WERI-Rb-1 (cell line): ENCODE data around the gene ZBTB34.
A peak's percentile ranks its signal among the peaks of the same experiment; 100 is the strongest.

ENCODE experiments used
- DNase-seq: peaks from one replicate; pipeline ENCODE4 v3.0.0-alpha.2; 2020
- H3K27ac ChIP-seq: fragments of 250-450 bp; sonication (Bioruptor Pico); 2 replicates; pipeline ENCODE4 v1.5.1; 2020; ENCODE audit warnings: mild to moderate bottlenecking, moderate library complexity
- H3K27me3 ChIP-seq: fragments of 250-450 bp; sonication (Bioruptor Pico); 2 replicates; pipeline ENCODE4 v1.5.1; 2021; ENCODE audit warnings: mild to moderate bottlenecking, low read depth, moderate library complexity; ENCODE audit not compliant: insufficient read depth, severe bottlenecking
- H3K36me3 ChIP-seq: fragments of 250-450 bp; sonication (Bioruptor Pico); 2 replicates; pipeline ENCODE4 v1.5.1; 2020; ENCODE audit warnings: mild to moderate bottlenecking, moderate library complexity
- H3K4me3 ChIP-seq: 2 replicates; pipeline ENCODE4 v1.5.1; 2011; ENCODE audit warnings: low read depth, mild to moderate bottlenecking, control low read depth, low read length
- H3K9me3 ChIP-seq: fragments of 250-450 bp; sonication (Bioruptor Pico); 2 replicates; pipeline ENCODE4 v1.5.1; 2021; ENCODE audit warnings: mild to moderate bottlenecking, moderate library complexity; ENCODE audit not compliant: severe bottlenecking
- TF ChIP-seq, protein P1 (sequence below): IDR thresholded peaks from 2 replicates; pipeline ENCODE4 v1.5.1; 2011; ENCODE audit warnings: low read depth, mild to moderate bottlenecking, control low read depth, inconsistent platforms, low read length

The ZBTB34 gene

DNA sequence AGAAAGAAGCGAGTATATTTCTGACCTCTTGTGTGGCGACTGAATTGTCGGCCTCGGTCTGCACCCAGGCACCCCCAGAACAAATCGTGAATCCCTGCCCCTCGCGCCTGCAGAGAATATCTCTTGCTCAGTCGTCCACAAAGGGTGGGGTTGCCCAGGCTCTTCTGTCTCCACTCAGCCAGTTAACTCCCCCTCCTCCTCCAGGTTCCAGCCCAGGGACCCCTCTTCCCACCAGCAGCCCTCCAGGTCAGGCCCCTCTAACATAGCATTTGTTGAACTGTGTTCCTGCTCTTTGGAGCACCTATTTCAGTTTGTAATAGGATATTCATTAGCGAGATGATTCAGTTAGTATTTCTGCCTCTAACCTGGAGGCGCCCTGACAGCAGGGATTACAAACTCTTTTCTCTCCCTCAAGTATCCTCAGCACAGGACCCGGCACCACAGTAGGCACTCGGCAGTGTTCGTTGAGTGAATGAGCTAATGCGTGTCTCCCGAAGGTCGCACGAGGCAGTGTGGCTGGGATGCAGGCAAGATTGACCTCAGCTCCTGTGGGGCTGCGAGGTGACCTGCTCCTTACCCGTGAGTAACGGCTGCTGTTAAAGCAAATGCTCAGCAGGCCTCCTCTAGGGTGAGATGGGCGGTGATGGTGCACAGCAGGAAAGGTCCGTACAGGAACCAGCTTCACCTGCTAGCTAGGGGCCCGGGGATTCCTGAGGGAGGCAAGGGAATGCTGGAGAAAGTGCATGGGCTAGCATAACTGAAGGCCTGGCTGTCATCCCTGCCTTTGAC lies 25.8 kb downstream of the ZBTB34 start:
- peak; percentile 61 for DNase-seq
- TF ChIP-seq, protein P1, sequence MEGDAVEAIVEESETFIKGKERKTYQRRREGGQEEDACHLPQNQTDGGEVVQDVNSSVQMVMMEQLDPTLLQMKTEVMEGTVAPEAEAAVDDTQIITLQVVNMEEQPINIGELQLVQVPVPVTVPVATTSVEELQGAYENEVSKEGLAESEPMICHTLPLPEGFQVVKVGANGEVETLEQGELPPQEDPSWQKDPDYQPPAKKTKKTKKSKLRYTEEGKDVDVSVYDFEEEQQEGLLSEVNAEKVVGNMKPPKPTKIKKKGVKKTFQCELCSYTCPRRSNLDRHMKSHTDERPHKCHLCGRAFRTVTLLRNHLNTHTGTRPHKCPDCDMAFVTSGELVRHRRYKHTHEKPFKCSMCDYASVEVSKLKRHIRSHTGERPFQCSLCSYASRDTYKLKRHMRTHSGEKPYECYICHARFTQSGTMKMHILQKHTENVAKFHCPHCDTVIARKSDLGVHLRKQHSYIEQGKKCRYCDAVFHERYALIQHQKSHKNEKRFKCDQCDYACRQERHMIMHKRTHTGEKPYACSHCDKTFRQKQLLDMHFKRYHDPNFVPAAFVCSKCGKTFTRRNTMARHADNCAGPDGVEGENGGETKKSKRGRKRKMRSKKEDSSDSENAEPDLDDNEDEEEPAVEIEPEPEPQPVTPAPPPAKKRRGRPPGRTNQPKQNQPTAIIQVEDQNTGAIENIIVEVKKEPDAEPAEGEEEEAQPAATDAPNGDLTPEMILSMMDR = no peak
- Histone ChIP-seq H3K36me3 (peaks cover 14% of the 10 kb centered on the region), H3K27me3 (no peaks in the 10 kb centered on the region), H3K4me3 (no peak overlapping the region), H3K27ac (no peak overlapping the region), H3K9me3 (no peaks in the 10 kb centered on the region)

DNA sequence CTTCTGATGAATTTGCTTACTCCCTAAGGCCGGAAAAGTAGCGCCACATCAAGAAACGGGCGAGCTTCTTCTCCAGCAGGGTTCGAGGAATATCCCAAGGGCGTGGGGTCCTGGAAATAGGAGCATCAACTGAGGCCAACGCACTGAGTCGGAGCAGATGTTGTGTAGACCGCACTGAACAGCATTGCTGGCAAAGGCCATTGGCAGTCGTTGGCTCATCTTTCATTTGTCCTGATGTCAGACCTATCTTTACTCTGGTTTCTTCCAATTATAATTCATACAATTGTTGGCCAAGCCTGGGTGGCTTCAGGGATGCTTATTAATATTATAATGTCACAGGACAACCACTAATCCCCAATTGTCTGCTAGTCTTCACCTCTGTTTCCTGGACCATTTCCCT lies 26.5 kb downstream of the ZBTB34 start:
- H3K4me3 ChIP-seq = no peak overlapping the region
- TF ChIP-seq, protein P1 = no peak
- H3K27ac ChIP-seq = no peak overlapping the region
- no peaks in the 10 kb centered on the region for H3K27me3 ChIP-seq
- peaks cover 10% of the 10 kb centered on the region for H3K36me3 ChIP-seq
- H3K9me3 ChIP-seq = no peaks in the 10 kb centered on the region
- DNase-seq = no peak

DNA sequence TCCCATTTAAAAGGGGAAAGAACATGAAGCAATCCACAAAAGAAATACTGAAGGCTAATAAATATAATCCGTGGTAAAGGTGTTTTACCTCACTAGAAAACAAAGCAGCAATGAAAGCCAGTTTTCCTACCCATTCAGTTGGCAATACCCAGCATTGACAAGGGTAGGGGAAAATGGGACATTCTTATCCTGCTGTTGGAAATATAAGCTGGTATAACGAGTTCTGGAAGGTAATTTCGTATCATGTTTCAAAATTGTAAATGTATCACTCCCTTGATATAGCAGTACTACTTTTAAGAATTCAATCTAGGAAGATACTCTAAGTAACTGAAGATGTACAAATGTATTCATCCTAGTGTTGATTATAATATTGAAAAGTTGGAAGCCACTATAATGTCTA lies 31.2 kb downstream of the ZBTB34 start:
- no peak for DNase-seq

DNA sequence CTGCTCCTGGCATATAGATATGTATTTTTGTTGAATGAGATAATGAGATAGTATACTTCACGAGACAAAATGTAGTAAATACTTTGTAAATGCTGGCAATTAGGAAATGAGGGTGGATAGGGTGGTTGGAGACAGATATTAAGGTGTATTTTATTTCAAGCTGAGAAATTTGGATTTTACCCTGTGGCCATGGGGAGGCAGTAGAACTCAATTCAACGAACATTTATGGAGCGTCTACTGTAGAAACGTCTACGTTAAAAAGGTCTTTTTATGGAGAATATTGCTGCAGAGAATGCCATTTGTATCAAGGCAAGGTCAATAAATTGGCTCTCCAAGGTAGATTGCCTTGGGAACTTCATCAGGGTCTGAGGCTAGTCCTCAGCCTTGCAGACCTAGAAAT lies 32.6 kb downstream of the ZBTB34 start:
- Histone ChIP-seq H3K36me3 (no peaks in the 10 kb centered on the region), H3K9me3 (no peaks in the 10 kb centered on the region), H3K27ac (no peak overlapping the region), H3K27me3 (no peaks in the 10 kb centered on the region), H3K4me3 (no peak overlapping the region)
- no peak for DNase-seq
- TF ChIP-seq, protein P1 = peak; percentile 45

More for the DNA sequence above, 31.2 kb downstream of the ZBTB34 start:
- TF ChIP-seq, protein P1 = no peak
- Histone ChIP-seq H3K4me3 (no peak overlapping the region), H3K27me3 (no peaks in the 10 kb centered on the region), H3K36me3 (no peaks in the 10 kb centered on the region), H3K9me3 (no peaks in the 10 kb centered on the region), H3K27ac (no peak overlapping the region)

DNA sequence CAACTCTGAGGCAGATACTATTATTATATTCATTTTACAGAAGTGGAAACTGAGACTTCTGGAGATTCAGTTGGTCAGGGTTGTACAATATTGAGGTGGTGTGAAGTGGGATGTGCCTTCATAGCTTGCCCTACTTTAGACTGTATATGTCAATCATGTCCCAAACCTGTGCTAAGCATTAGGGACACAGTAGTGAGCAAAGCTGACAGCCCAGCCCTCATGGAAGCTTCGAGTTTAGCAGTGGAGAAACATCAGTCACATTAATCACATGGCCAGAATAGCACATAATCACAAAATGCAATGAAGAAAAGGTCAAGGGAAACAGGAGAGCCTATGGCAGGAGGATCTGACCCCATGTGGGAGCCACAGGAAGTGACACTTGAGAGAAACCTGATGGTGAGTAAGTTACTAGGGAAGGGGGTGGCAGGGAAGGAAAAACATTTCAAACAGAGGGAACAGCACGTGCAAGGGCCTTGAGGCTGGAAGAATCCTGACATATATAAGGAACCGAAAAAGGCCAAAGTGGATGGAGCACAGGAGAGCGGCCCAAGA lies 33.7 kb downstream of the ZBTB34 start:
- DNase-seq = no peak
- Histone ChIP-seq H3K27me3 (no peaks in the 10 kb centered on the region), H3K4me3 (no peak overlapping the region), H3K27ac (no peak overlapping the region), H3K36me3 (no peaks in the 10 kb centered on the region), H3K9me3 (no peaks in the 10 kb centered on the region)
- TF ChIP-seq, protein P1 = no peak
